Islet of Langerhans (tissue), 1 donor: Measurements from ENCODE around the gene ERVH48-1.
"Not testable (repeated sequence)": the region's sequence is repeated elsewhere in the genome, so short reads cannot be mapped to it uniquely, and the experiment has no call there.

Experiments used
- FAIRE-seq: peaks from one replicate; lab custom pipeline; 2011; peaks lifted over from hg19 to GRCh38; lab: Jason Lieb, UNC

The ERVH48-1 gene

DNA sequence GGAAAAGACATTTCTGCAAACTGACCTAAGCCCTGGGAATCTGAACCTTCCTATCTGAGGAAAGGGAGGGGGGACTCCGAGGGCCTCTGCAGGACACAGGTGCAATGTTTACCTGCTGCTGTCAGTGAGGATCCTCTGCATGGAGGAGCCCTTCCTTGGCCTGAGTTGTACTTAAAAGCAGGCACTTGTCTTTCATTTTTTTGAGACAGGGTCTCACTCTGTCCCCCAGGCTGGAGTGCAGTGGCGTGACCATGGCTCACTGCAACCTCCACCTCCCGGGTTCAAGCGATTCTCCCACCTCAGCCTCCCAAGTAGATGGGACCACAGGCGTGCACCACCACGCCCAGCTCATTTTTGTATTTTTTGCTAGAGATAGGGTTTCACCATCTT is 13.2 kb upstream of the ERVH48-1 start:
- FAIRE-seq, result not testable (repeated sequence)

DNA sequence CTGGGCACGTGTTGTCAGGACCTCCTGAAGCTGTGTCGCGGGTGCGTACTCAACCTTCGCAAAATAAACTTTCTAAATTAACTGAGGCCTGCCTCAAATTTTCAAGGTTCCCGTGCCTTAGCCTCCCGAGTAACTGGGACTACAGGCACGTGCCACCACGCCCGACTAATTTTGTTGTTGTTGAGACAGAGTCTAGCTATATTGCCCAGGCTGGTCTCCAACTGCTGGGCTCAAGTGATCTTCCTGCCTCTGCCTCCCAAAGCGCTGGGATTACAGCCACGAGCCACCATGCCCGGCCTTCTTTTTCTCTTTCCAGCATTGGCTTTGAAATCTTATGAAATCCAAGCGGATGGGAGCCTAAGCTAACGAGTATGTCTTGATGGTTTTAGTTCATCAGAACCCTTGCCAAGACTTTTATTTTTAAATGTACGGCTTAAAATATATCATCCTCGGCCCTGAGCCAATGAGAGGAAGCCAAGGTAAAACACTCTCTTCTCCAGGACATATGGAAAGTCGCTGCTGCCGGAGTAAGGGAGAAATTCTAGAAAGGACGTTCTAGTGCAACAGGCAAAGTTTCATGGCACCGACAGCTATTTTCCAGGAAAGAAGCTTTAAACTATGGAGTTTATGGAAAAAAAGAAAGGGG is 12.7 kb upstream of the ERVH48-1 start:
- FAIRE-seq, result no peak

DNA sequence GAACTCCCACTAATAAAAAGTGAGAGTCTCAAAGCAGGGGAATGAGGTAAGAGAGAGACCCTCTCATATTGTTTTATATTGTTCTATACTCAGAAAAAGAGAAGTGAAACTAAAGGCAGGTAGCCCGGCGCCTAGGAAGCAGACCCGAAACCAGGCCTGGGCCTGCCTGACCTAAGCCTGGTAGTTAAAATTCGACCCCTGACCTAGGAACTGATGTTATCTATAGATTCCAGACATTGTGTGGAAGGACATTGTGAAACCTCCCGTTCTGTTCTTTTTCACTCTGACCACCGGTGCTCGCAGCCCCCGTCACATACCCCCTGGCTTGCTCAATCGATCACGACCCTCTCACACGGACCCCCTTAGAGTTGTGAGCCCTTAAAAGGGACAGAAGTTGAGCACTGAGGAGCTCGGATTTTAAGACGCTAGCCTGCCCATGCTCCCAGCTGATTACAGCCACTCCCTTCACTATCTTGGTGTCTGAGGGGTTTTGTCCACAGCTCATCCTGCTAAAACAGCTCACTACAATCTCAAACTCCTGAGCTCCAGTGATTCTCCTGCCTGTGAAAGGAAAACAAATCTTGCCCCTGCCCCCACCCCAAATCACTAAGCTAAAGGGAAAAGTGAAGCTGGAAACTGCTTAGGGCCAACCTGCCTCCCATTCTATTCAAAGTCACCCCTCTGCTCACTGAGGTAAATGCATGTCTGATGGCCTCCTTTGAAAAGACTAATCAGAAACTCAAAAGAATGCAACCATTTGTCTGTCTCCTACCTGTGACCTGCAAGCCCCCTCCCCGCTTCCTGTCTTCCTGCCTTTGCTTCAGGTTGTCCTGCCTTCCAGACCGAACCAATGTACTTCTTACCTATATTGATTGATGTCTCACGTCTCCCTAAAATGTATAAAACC is 11.9 kb upstream of the ERVH48-1 start:
- FAIRE-seq, result not testable (repeated sequence)

DNA sequence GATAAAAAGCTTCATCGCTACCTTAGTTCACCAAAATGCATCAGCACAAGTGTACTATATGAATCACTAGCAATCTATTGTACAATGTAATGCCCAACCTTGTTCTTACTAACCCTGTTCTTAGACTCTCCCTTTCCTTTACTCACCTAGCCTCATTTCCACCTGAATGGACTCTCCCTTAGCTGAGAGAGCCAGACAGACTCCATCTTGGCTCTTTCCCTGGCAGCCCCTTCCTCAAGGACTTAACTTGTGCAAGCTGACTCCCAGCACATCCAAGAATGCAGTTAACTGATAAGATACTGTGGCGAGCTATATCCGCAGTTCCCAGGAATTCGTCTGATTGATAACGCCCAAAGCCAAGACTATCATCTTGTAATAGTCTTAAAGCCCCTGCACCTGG is 10.9 kb upstream of the ERVH48-1 start:
- FAIRE-seq, result not testable (repeated sequence)

GRCh38 chr21:42933973-42934372 is 8.5 kb upstream of the ERVH48-1 start:
- FAIRE-seq, result not testable (repeated sequence)

- FAIRE-seq, result not testable (repeated sequence)
Measured at GRCh38 chr21:42933137-42933970, 7.9 kb upstream of the ERVH48-1 start.

- FAIRE-seq, result not testable (repeated sequence)
Measured at GRCh38 chr21:42932378-42933136, 7.1 kb upstream of the ERVH48-1 start.

- no peak for FAIRE-seq
Measured at GRCh38 chr21:42931560-42932235, 6.3 kb upstream of the ERVH48-1 start.

- FAIRE-seq, result no peak
Measured at GRCh38 chr21:42929969-42930368, 4.5 kb upstream of the ERVH48-1 start.

DNA sequence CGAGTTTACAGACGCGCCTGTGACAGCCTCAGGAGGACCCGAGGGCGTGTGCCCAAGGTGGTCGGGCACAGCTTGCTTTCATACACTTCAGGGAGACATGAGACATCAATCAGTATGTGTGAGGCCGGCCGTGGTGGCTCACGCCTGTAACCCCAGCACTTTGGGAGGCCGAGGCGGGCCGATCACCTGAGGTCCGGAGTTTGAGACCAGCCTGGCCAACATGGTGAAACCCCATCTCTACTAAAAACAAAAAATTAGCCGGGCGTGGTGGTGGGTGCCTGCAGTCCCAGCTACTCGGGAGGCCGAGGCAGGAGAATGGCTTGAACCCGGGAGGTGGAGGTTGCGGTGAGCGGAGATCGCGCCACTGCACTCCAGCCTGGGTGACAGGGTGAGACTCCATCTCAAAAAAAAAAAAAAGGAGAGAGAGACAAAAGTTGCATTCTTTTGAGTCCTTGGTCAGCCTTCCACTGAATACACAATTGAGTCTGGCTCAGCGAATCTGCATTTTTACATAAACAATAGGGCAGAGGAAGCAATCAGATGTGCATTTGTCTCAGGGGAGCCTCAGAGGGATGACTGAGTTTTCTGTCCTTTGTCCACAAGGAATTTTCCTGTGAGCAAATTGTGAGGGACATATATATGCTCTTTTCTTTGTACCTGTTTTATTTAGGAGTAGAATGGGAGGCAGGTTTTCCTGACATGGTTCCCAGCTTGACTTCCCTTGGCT is 2.2 kb upstream of the ERVH48-1 start:
- not testable (repeated sequence) for FAIRE-seq

- no peak for FAIRE-seq
Measured at GRCh38 chr21:42924433-42924751, 1.0 kb downstream of the ERVH48-1 start.

DNA sequence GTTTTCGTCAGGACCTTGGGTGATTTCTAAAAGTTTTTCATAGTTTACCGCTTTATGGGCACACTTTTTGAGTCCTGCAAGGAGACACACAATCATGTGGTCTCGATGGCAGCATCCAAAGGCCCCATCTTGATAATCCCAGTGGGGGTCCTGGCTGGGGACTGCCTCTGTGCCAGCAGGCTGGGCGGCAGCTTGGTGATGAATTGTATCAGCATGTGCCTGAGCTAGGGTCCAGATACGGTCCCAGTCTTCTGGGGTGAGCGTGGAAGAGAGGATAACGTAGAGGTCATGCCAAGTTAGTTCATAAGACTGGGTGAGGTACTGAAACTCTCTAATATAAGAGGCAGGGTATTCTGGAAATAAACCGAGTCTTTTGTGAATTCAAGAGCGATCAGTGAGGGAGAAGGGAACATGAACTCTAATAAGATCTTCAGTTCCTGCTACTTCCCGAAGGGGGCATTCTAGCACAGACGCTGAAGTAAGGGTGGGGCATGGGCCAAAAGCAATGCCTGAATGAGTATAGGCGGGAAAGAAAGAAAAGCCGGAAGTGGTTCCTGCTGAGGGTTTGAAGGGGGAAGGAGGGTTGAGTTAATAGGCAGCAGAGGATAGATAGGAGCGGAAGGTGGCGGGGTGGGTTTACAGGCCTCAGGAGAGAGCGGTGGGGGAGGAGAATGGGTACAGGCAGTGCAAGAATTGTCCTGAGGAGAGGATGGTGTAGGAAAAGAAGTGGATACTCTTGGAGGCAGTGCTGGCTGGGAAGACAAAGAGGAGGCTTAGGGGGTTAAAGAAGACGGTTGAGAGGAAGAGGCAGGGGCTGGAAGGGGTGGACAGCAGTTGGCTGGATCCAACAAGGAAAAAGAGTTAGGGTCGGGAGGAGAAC is 1.6 kb downstream of the ERVH48-1 start:
- FAIRE-seq, result no peak

- FAIRE-seq, result no peak
Measured at GRCh38 chr21:42922918-42923317, 2.5 kb downstream of the ERVH48-1 start.

GRCh38 chr21:42921927-42922326 is 3.5 kb downstream of the ERVH48-1 start:
- no peak for FAIRE-seq

DNA sequence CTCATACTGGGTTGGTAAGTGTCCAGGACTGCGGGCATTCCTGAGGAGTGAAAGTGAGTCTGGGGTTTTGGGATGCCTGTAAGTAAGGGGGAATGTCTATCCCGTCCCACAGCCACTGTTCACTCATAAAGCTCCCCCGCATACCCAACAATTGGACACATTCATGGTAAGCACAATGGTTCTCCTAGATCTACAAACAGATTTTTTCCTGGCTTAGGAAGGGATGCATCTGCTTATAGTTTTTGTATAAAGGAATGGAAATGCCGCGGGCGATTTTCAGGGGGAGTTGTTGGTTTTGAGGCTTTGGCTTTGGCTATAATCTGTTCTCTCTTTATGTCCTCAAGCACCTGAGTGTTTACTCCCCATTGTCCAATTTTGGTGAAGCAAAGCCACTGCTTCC is 7.1 kb downstream of the ERVH48-1 start:
- no peak for FAIRE-seq

DNA sequence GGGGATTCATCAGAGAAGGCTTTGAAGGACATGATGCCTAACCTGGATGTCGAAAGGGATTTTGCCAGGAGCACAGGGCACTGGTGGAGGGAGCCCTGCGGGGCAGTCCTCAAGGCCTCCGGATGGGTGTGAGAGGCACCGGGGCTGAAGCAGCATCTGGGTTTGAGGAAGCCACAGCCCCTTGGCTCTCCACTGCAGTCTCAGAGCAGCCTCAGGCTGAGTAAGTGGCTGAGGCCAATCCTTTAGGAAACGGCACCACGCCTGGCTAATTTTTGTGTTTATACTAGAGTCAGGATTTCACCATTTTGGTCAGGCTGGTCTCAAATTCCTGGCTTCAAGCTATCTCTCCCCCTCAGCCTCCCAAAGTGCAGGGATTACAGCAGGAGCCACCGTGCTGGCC is 12.0 kb downstream of the ERVH48-1 start:
- FAIRE-seq, result no peak

- FAIRE-seq, result not testable (repeated sequence)
Measured at GRCh38 chr21:42911920-42912319, 13.5 kb downstream of the ERVH48-1 start.

DNA sequence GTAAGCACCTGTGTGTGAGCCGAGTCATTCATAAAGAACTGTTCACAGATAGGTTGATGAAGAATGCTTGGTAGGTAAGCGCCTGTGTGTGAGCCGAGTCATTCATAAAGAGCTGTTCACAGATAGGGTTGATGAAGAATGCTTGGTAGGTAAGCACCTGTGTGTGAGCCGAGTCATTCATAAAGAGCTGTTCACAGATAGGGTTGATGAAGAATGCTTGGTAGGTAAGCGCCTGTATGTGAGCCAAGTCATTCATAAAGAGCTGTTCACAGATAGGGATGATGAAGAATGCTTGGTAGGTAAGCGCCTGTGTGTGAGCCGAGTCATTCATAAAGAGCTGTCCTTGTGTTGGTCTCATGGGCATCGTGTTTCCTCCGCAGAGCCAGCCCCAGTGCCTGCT is 16.9 kb downstream of the ERVH48-1 start:
- not testable (repeated sequence) for FAIRE-seq

- no peak for FAIRE-seq
Measured at GRCh38 chr21:42906233-42906632, 19.2 kb downstream of the ERVH48-1 start.

DNA sequence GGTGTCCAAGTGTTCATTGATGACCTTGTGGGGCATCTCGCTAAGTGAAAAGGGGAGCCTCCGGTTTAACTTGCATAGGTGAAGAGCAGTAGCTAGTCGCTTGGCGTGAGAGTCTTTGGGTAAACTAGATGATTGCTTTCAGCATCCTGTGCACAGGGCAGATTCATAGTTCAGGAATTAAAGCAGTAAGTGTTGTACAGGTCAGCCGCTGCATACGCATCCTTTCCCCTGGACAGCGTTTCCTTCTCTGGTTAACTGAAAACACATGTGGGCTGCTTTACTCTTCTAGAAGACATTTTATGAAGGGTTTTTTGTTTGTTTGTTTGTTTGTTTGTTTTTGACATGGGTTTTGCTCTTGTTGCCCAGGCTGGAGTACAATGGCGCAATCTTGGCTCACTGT is 20.2 kb downstream of the ERVH48-1 start:
- no peak for FAIRE-seq
